ENCODE results near the gene RSBN1L. TPM values are rescaled to one million over a fixed set of nuclear protein-coding genes. Genes with fewer than 3 reads are reported as not detected.

The RSBN1L gene
- 16.8 and 17.2 TPM in 2 replicates for total RNA-seq

DNA sequence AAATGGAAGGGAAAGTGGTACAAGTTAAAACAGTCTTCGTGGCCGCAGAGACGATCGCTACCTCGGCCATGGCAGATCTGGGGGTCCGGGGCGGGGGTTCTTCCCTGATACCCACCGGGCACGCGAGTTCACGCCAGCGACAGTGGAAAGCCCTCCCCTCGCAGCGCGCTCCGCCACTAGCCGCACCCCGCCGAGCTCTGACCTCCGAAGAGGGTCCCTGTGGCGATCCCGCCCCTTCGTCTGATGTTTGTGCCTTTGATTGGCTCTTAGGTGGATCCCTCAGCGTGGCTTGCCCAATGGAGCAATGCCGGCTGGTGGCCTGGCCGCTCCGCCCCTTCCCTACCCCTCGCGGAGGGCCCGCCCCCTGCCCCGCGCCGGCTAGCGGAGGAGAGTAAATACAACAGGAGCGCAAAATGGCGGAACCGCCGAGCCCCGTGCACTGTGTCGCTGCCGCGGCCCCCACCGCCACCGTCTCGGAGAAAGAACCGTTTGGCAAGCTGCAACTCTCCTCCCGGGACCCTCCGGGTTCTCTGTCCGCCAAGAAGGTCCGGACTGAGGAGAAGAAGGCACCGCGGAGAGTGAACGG, at the start of gene RSBN1L:
Gene RSBN1L, plus strand, starts transcription at position 403 of the 586 bp plus-strand sequence. Its CDS starts 11 bp downstream, at position 414.

DNA sequence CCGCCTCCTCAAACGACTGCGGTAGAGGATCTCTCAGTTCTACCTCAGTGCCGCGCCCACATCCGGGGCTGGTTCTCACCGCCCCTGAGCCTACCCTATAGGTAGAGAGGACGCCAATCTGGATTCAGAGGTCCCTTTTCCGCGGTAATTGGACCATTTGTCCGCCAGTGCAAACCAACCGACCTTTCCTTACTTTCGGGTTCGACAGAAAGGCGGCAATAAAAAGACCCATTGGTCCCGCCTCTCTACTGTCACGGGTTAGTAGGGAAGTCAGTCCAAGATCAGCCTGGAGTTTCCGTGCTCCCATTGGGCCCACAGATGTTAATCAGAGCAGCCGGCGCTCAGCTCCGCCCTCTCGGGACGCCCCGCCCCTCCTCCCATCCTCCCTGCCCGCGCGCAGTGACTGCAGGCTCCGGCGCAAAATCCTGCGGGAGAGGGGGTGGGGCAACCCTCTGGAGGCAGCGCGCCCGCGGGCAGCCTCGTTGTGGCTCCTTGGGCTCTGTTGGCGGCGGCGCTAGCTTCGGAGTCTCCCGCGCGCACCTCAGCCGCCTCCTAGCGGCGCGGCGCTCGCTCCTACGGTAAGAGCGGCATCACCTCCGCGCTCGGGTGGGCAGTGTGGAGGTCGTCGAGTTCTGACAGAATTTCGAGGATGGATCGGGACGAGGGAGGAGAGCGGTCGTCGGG, 102.3 kb downstream of the RSBN1L start, which contains the start of the genes PHTF2 and TMEM60:
Gene PHTF2, plus strand, starts transcription at position 380 of the 684 bp plus-strand sequence.
Gene TMEM60, minus strand, starts transcription at position 41 of the 684 bp plus-strand sequence. CDS start 4,061 bp downstream, outside the sequence.

Other genes with a start within 250 kb of the RSBN1L start
- gene PTPN12, start 159.2 kb upstream of the RSBN1L start, total RNA-seq = 44.8 and 66.5 TPM in 2 replicates
- 10.9 and 15.4 TPM in 2 replicates for gene TMEM60, start 102.0 kb downstream of the RSBN1L start, total RNA-seq
- gene PHTF2, start 102.3 kb downstream of the RSBN1L start, total RNA-seq = 27.6 and 42.4 TPM in 2 replicates